H1 (cell line): ENCODE data around the gene HIBADH.

Experiments used
- BRCA1 ChIP-seq: IDR thresholded peaks from 2 replicates; pipeline ENCODE4 v1.6.1; 2012; ENCODE audit warnings: low read depth, low read length, improper control_type of control experiment
- EZH2 ChIP-seq: fragments of 200-600 bp; sonication (generic); IDR thresholded peaks from 2 replicates; pipeline ENCODE4 v1.7.1; 2012; ENCODE audit warnings: low read depth, mild to moderate bottlenecking, moderate library complexity, low read length, inconsistent platforms; ENCODE audit not compliant: severe bottlenecking
- GTF2F1 ChIP-seq: IDR thresholded peaks from 2 replicates; pipeline ENCODE4 v1.6.1; 2012; ENCODE audit warnings: low read depth, low read length, improper control_type of control experiment, borderline replicate concordance
- POLR2A ChIP-seq, 2 experiments: IDR thresholded peaks; 1 replicate in 1 of 2; 2 replicates in 1 of 2; pipeline ENCODE4 v1.6.1; 2011; ENCODE audit warnings: low read depth in 2 of 2, low read length in 2 of 2, mild to moderate bottlenecking in 2 of 2; ENCODE audit errors: control extremely low read depth in 1 of 2
- POLR2AphosphoS5 ChIP-seq: IDR thresholded peaks from 2 replicates; pipeline ENCODE4 v1.6.1; 2011; ENCODE audit warnings: low read depth, low read length
- SP4 ChIP-seq: IDR thresholded peaks from 2 replicates; pipeline ENCODE4 v1.6.1; 2012; ENCODE audit warnings: low read length, inconsistent platforms
- SUZ12 ChIP-seq: fragments of 200-600 bp; sonication (generic); IDR thresholded peaks from 2 replicates; pipeline ENCODE4 v1.6.1; 2012; ENCODE audit warnings: mild to moderate bottlenecking, inconsistent platforms, low read length, moderate library complexity, mixed read lengths
- TEAD4 ChIP-seq: IDR thresholded peaks from 2 replicates; pipeline ENCODE4 v1.6.1; 2012; ENCODE audit warnings: low read depth, low read length, inconsistent platforms, mixed read lengths
- TF ChIP-seq, protein P1 (sequence below), 3 experiments: IDR thresholded peaks; 1 replicate in 2 of 3; 2 replicates in 1 of 3; pipeline versions ENCODE4 v1.5.1 to v1.6.1; 2011; ENCODE audit warnings: low read length in 3 of 3, mild to moderate bottlenecking in 3 of 3, inconsistent platforms in 2 of 3, low read depth in 1 of 3, moderate library complexity in 1 of 3; ENCODE audit not compliant: insufficient read depth in 1 of 3; ENCODE audit errors: control extremely low read depth in 1 of 3

DNA sequence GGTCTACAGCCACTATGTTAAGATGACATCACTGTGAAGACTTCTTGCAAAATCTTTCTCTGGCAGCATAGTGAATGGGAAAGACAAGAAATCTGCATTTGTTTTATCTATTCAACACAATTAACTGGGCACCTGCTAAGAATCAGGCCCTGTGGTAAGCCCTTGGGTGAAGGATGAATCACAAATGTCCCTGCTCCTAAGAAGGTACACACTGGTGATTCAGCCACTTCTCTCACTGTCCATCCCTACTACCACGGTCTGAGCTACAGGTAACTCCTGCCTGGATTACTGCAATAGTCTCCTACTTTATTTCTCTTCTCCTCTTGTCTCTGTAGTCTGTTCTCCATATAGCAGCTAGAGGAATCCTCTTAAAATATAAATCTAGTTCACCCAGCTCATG, 116.1 kb downstream of the HIBADH start:
- no peak for TF ChIP-seq EZH2
- TF ChIP-seq SP4 = no peak
- TF ChIP-seq POLR2A (IDR thresholded peaks at IDR 0.05; ENCODE audit: control extremely low read depth in 1 of 2, low read depth in 2 of 2, low read length in 2 of 2) = no peak
- no peak for TF ChIP-seq GTF2F1
- TF ChIP-seq BRCA1 = no peak
- TF ChIP-seq, protein P1, sequence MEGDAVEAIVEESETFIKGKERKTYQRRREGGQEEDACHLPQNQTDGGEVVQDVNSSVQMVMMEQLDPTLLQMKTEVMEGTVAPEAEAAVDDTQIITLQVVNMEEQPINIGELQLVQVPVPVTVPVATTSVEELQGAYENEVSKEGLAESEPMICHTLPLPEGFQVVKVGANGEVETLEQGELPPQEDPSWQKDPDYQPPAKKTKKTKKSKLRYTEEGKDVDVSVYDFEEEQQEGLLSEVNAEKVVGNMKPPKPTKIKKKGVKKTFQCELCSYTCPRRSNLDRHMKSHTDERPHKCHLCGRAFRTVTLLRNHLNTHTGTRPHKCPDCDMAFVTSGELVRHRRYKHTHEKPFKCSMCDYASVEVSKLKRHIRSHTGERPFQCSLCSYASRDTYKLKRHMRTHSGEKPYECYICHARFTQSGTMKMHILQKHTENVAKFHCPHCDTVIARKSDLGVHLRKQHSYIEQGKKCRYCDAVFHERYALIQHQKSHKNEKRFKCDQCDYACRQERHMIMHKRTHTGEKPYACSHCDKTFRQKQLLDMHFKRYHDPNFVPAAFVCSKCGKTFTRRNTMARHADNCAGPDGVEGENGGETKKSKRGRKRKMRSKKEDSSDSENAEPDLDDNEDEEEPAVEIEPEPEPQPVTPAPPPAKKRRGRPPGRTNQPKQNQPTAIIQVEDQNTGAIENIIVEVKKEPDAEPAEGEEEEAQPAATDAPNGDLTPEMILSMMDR (IDR thresholded peaks at IDR 0.05; ENCODE audit: control extremely low read depth in 1 of 3, insufficient read depth in 1 of 3, low read depth in 1 of 3, low read length in 3 of 3) = no peak
- TF ChIP-seq POLR2AphosphoS5 = no peak
- TF ChIP-seq TEAD4 = no peak
- no peak for TF ChIP-seq SUZ12
